ENCODE measurements around the gene EIPR1.

DNA sequence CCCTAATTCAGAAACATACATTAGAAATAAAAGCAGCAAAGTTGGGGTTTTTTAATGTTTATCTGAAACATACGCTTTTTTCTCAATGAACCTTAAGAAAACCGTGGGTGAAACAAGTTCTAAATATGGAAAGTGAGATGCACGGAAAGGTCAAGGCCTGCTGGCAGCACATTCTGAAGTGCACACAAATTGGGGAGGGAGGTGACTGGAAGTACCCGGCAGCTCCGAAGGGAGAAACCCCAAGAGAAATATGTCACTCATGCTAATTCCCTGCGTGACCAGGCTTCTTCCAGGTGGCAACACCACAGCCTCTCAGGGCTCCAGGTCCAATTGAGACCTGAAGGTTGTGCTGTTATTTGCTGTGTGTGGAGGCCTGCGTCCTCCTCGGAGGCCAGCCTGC, 45.5 kb downstream of the EIPR1 start:
- TF ChIP-seq, protein P1, sequence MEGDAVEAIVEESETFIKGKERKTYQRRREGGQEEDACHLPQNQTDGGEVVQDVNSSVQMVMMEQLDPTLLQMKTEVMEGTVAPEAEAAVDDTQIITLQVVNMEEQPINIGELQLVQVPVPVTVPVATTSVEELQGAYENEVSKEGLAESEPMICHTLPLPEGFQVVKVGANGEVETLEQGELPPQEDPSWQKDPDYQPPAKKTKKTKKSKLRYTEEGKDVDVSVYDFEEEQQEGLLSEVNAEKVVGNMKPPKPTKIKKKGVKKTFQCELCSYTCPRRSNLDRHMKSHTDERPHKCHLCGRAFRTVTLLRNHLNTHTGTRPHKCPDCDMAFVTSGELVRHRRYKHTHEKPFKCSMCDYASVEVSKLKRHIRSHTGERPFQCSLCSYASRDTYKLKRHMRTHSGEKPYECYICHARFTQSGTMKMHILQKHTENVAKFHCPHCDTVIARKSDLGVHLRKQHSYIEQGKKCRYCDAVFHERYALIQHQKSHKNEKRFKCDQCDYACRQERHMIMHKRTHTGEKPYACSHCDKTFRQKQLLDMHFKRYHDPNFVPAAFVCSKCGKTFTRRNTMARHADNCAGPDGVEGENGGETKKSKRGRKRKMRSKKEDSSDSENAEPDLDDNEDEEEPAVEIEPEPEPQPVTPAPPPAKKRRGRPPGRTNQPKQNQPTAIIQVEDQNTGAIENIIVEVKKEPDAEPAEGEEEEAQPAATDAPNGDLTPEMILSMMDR (conservative IDR thresholded peaks at IDR 0.05; ENCODE audit: low read depth in 2 of 2), result no peak
- TF ChIP-seq POLR2AphosphoS5 (IDR thresholded peaks at IDR 0.05; ENCODE audit: low read depth), result no peak
- TF ChIP-seq, protein P2, sequence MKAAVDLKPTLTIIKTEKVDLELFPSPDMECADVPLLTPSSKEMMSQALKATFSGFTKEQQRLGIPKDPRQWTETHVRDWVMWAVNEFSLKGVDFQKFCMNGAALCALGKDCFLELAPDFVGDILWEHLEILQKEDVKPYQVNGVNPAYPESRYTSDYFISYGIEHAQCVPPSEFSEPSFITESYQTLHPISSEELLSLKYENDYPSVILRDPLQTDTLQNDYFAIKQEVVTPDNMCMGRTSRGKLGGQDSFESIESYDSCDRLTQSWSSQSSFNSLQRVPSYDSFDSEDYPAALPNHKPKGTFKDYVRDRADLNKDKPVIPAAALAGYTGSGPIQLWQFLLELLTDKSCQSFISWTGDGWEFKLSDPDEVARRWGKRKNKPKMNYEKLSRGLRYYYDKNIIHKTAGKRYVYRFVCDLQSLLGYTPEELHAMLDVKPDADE (IDR thresholded peaks at IDR 0.05), result no peak
- no peak for TF ChIP-seq EZH2 (IDR thresholded peaks at IDR 0.05; ENCODE audit: low read depth, unreplicated experiment)
- TF ChIP-seq EZH2phosphoT487 (IDR thresholded peaks at IDR 0.05; ENCODE audit: unreplicated experiment), result no peak
- no peak for TF ChIP-seq REST (IDR thresholded peaks at IDR 0.05; ENCODE audit: unreplicated experiment)
- no peak for TF ChIP-seq CREB1 (CRISPR knock-in tag; IDR thresholded peaks at IDR 0.05; ENCODE audit: low read depth)
- TF ChIP-seq ZNF462 (CRISPR knock-in tag; IDR thresholded peaks at IDR 0.05), result no peak
- no peak for TF ChIP-seq ZNF114 (CRISPR knock-in tag; IDR thresholded peaks at IDR 0.05)
